Neural crest cell (in vitro differentiated cells): ENCODE measurements around the gene PRKN. TPM values are rescaled to one million over a fixed set of nuclear protein-coding genes. Genes with fewer than 3 reads are reported as not detected.
A peak's percentile ranks its signal among the peaks of the same experiment; 100 is the strongest.

Source experiments
- DNase-seq: peaks from one replicate; pipeline ENCODE4 v3.0.0; 2021; ENCODE audit warnings: low read depth, mixed read lengths, low spot score
- H3K27ac Mint-ChIP-seq: one replicate; pipeline ENCODE4 v1.8.0; 2021; ENCODE audit warnings: mild to moderate bottlenecking, mixed read lengths; ENCODE audit not compliant: unreplicated experiment
- H3K27me3 Mint-ChIP-seq: 2 replicates; pipeline ENCODE4 v1.8.0; 2021; ENCODE audit warnings: low read depth, mild to moderate bottlenecking, mixed read lengths
- H3K36me3 Mint-ChIP-seq: 2 replicates; pipeline ENCODE4 v1.8.0; 2021; ENCODE audit warnings: low read depth, mild to moderate bottlenecking, mixed read lengths
- H3K4me1 Mint-ChIP-seq: 2 replicates; pipeline ENCODE4 v1.8.0; 2021; ENCODE audit warnings: mixed read lengths
- H3K4me3 Mint-ChIP-seq: one replicate; pipeline ENCODE4 v1.8.0; 2021; ENCODE audit warnings: mild to moderate bottlenecking, mixed read lengths
- H3K9me3 Mint-ChIP-seq: 2 replicates; pipeline ENCODE4 v1.8.0; 2021; ENCODE audit warnings: mixed read lengths
- total RNA-seq: library from RNA; stranded (reverse); gene quantifications from 2 replicates; pipeline ENCODE4 v1.2.1, GENCODE V29; 2021
- TF ChIP-seq, protein P1 (sequence below): fragments of 200-600 bp; sonication (generic); conservative IDR thresholded peaks from 2 replicates; pipeline ENCODE4 v1.5.0; 2021; ENCODE audit warnings: antibody characterized with exemption, mild to moderate bottlenecking

Gene PRKN
- total RNA-seq, 1 donor from 2014 or later: 3.2 TPM

DNA sequence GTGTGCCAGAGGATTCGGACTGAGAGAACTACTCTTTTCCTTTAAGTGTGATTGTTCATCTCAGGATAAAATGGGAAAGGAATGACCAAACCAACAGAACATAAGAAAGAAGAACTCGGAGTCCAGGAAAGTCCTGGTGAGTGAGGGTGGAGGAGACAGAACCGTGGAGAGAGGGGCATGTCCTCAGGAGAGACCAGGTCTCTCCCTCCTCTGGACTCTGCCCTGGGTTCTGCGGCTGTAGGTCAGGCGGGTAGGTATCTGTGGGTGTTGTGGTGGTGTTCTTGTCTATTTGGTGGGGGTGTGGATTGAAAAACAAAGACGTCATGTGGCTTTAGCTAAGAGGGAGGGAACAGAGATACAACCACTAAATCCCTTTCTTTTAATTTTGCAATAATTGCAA, 1424.6 kb downstream of the PRKN start:
- Mint-ChIP-seq H3K9me3 (peaks cover 3% of the 10 kb centered on the region), H3K27ac (peak overlapping the region; percentile 70), H3K4me1 (peaks cover 3% of the 10 kb centered on the region), H3K36me3 (peaks cover 9% of the 10 kb centered on the region), H3K27me3 (no peaks in the 10 kb centered on the region), H3K4me3 (no peak overlapping the region)
- TF ChIP-seq, protein P1, sequence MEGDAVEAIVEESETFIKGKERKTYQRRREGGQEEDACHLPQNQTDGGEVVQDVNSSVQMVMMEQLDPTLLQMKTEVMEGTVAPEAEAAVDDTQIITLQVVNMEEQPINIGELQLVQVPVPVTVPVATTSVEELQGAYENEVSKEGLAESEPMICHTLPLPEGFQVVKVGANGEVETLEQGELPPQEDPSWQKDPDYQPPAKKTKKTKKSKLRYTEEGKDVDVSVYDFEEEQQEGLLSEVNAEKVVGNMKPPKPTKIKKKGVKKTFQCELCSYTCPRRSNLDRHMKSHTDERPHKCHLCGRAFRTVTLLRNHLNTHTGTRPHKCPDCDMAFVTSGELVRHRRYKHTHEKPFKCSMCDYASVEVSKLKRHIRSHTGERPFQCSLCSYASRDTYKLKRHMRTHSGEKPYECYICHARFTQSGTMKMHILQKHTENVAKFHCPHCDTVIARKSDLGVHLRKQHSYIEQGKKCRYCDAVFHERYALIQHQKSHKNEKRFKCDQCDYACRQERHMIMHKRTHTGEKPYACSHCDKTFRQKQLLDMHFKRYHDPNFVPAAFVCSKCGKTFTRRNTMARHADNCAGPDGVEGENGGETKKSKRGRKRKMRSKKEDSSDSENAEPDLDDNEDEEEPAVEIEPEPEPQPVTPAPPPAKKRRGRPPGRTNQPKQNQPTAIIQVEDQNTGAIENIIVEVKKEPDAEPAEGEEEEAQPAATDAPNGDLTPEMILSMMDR: no peak
- no peak for DNase-seq

DNA sequence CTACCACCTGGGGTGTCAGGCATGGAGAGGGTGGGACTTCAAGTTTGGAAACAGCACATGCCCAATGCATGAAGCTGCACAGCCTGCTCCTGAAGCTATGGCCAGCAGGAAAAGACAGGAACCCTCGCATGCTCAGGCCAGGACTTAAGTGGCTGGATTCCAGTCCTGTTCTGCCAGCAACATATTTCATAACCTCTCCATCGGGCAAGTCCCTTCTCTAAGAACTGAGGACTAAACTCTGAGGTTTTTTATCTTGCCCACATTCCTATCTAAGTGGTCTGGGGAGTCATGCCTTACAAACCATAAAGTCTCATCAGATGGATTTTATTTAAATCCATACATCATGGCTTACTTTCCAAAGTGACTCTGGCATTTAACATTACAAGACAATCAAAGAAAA, 1426.2 kb downstream of the PRKN start:
- Mint-ChIP-seq H3K27me3 (no peaks in the 10 kb centered on the region), H3K4me1 (peaks cover 3% of the 10 kb centered on the region), H3K9me3 (peaks cover 3% of the 10 kb centered on the region), H3K4me3 (no peak overlapping the region), H3K36me3 (peaks cover 11% of the 10 kb centered on the region), H3K27ac (no peak overlapping the region)
- DNase-seq: no peak
- TF ChIP-seq, protein P1: no peak

- Mint-ChIP-seq H3K27me3 (no peaks in the 10 kb centered on the region), H3K36me3 (peaks cover 14% of the 10 kb centered on the region)
- DNase-seq: no peak
Measured at GRCh38 chr6:161300823-161301222, 1426.7 kb downstream of the PRKN start.

GRCh38 chr6:161299726-161300125, 1427.8 kb downstream of the PRKN start:
- TF ChIP-seq, protein P1: no peak
- Mint-ChIP-seq H3K27me3 (no peaks in the 10 kb centered on the region), H3K27ac (no peak overlapping the region), H3K9me3 (peaks cover 3% of the 10 kb centered on the region), H3K36me3 (peaks cover 14% of the 10 kb centered on the region), H3K4me3 (no peak overlapping the region), H3K4me1 (peaks cover 3% of the 10 kb centered on the region)
- DNase-seq: no peak

More at GRCh38 chr6:161300823-161301222, 1426.7 kb downstream of the PRKN start:
- H3K27ac Mint-ChIP-seq: no peak overlapping the region
- no peak overlapping the region for H3K4me3 Mint-ChIP-seq
- peaks cover 3% of the 10 kb centered on the region for H3K9me3 Mint-ChIP-seq
- TF ChIP-seq, protein P1: no peak
- H3K4me1 Mint-ChIP-seq: peaks cover 3% of the 10 kb centered on the region

Other genes with a start within 250 kb of the PRKN start
- gene PACRG, start 208 bp upstream of the PRKN start, total RNA-seq: 0.59 and 1.8 TPM in 2 replicates